SH-SY5Y (cell line): ENCODE results near the gene OPCML.

Source experiments
- GATA2 ChIP-seq: IDR thresholded peaks from 2 replicates; pipeline ENCODE4 v1.6.1; 2011; ENCODE audit warnings: mild to moderate bottlenecking, low read depth, low read length
- GATA3 ChIP-seq: IDR thresholded peaks from 2 replicates; pipeline ENCODE4 v1.6.1; 2011; ENCODE audit warnings: low read depth, mild to moderate bottlenecking, low read length, moderate library complexity

DNA sequence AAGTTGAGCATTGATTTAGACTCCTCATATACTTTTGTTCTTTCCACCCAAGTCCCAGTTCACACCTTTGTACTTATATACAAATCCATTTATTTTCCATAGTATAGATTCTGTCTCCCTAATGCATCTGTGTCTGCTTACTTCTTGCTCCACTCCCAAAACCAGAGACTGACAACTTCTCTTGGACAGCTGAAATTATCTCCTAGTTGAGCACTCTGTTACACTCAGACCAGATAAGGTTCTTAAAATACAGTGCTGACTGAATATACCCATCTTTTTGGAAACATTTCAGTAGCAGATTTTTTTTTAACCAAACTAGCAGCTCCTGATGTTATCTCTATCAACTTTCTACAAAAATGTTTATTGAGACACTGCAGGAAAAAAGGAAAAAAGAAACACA is 106.3 kb downstream of the OPCML start:
- TF ChIP-seq GATA2 (no peak), GATA3 (no peak)
